H1 (cell line): ENCODE results near the gene PRKCH.

Source experiments
- CTCF ChIP-seq, 3 experiments: IDR thresholded peaks; 1 replicate in 2 of 3; 2 replicates in 1 of 3; pipeline versions ENCODE4 v1.5.1 to v1.6.1; 2011; ENCODE audit warnings: low read length in 3 of 3, mild to moderate bottlenecking in 3 of 3, inconsistent platforms in 2 of 3, low read depth in 1 of 3, moderate library complexity in 1 of 3; ENCODE audit not compliant: insufficient read depth in 1 of 3; ENCODE audit errors: control extremely low read depth in 1 of 3
- GABPA ChIP-seq: IDR thresholded peaks from 2 replicates; pipeline ENCODE4 v1.6.1; 2011; ENCODE audit warnings: mild to moderate bottlenecking, low read length, moderate library complexity, borderline replicate concordance; ENCODE audit not compliant: insufficient read depth
- PHF8 ChIP-seq: fragments of 200-600 bp; sonication (generic); conservative IDR thresholded peaks from 2 replicates; pipeline ENCODE4 v1.7.1; 2012; ENCODE audit warnings: low read depth, mild to moderate bottlenecking, inconsistent platforms, low read length, moderate library complexity

DNA sequence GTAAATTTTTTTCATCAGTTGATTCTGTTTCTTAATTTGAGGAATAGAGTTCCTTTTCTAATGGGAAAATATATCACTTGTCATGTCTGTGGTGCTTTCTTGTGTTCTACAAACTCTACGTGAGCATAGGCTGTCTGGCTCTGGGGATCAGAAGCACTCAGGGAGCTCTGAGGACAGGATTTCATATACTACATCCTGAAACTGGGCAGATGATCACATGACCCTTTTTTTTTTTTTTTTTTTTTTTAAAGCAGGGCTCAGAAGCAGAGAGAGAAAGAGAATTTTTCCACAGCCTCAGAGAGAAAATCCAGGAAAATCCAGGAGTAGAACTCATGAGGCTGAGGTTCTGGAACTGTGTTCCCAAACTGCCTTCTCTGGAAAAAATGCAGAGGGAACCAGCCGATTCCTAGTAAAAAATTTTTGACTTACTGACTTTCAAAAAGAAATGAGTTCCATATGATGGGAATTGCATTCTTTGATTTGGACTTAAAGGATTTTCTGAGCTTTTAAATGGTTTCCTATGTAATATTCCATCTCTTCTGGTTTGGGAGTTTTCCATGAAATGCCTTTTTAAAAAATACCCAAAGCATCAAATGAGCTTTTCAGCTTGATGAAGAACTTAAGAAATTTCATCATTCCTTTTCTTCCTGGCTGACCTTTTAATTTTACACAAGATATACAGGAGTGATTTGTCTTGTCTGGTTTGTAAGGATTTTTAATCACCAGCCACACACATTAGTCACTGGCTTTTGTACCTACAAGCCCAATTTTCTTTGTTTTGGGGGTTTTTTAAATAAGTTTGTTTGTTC is 190.9 kb downstream of the PRKCH start:
- no peak for TF ChIP-seq CTCF (IDR thresholded peaks at IDR 0.05; ENCODE audit: control extremely low read depth in 1 of 3, insufficient read depth in 1 of 3, low read depth in 1 of 3, low read length in 3 of 3)
- TF ChIP-seq PHF8, result no peak
- TF ChIP-seq GABPA, result no peak
